HEK293 (cell line): ENCODE measurements around the gene CRABP2.
A peak's percentile ranks its signal among the peaks of the same experiment; 100 is the strongest.

ENCODE experiments used
- CTCF ChIA-PET: fragments of 350-600 bp; formaldehyde crosslinking; extraction: SDS; loops from one replicate; lab custom pipeline; 2021; ENCODE audit warnings: antibody characterized with exemption; lab: Yijun Ruan, JAX
- POLR2A ChIA-PET: fragments of 300-600 bp; formaldehyde crosslinking; extraction: SDS; loops from one replicate; lab custom pipeline; 2020; ENCODE audit warnings: antibody characterized with exemption, inconsistent platforms; lab: Yijun Ruan, JAX
- H3K27ac ChIP-seq: fragments of 200-500 bp; sonication (Bioruptor generic); 2 replicates; pipeline ENCODE4 v1.5.1; 2014; ENCODE audit warnings: low read depth, low read length, control low read depth, inconsistent platforms; ENCODE audit errors: extremely low read depth
- H3K36me3 ChIP-seq, 2 experiments: fragments of 200-500 bp in 1 of 2; sonication (Bioruptor generic) in 1 of 2; 1 replicate in 1 of 2; 2 replicates in 1 of 2; pipeline ENCODE4 v1.5.1; 2014 to 2017; ENCODE audit warnings: inconsistent platforms in 2 of 2, low read length in 2 of 2; ENCODE audit not compliant: control insufficient read depth in 2 of 2, insufficient read depth in 1 of 2
- H3K4me1 ChIP-seq: fragments of 200-500 bp; sonication (Bioruptor generic); 2 replicates; pipeline ENCODE4 v1.5.1; 2014; ENCODE audit warnings: mild to moderate bottlenecking, low read length, inconsistent platforms; ENCODE audit not compliant: control insufficient read depth, insufficient read depth
- H3K4me3 ChIP-seq: 2 replicates; pipeline ENCODE4 v1.5.1; 2011; ENCODE audit warnings: low read depth, mild to moderate bottlenecking, control low read depth, low read length, moderate library complexity
- H3K9me3 ChIP-seq: fragments of 200-500 bp; sonication (Bioruptor generic); 2 replicates; pipeline ENCODE4 v1.5.1; 2014; ENCODE audit warnings: low read depth, low read length, inconsistent platforms; ENCODE audit not compliant: control insufficient read depth, insufficient read depth
- GLI4 ChIP-seq: fragments of 450-650 bp; formaldehyde crosslinking; IDR thresholded peaks from 2 replicates; pipeline ENCODE4 v1.5.1; 2016; ENCODE audit warnings: missing biosample characterization, missing genetic modification characterization
- INSM2 ChIP-seq: fragments of 450-650 bp; formaldehyde crosslinking; IDR thresholded peaks from 2 replicates; pipeline ENCODE4 v1.5.1; 2016; ENCODE audit warnings: missing biosample characterization, missing genetic modification characterization
- KLF16 ChIP-seq: fragments of 450-650 bp; formaldehyde crosslinking; IDR thresholded peaks from 2 replicates; pipeline ENCODE4 v1.5.1; 2017; ENCODE audit warnings: missing biosample characterization, missing genetic modification characterization
- PRDM10 ChIP-seq: fragments of 450-650 bp; formaldehyde crosslinking; IDR thresholded peaks from 2 replicates; pipeline ENCODE4 v1.5.1; 2016; ENCODE audit warnings: missing biosample characterization, missing genetic modification characterization
- SP3 ChIP-seq: fragments of 450-650 bp; formaldehyde crosslinking; IDR thresholded peaks from 2 replicates; pipeline ENCODE4 v1.5.1; 2016; ENCODE audit warnings: missing biosample characterization, missing genetic modification characterization
- ZBTB44 ChIP-seq: fragments of 450-650 bp; IDR thresholded peaks from 2 replicates; pipeline ENCODE4 v1.5.1; 2018; ENCODE audit warnings: missing biosample characterization, mild to moderate bottlenecking, missing genetic modification characterization
- ZIC2 ChIP-seq: fragments of 450-650 bp; formaldehyde crosslinking; IDR thresholded peaks from 2 replicates; pipeline ENCODE4 v1.5.1; 2016; ENCODE audit warnings: missing biosample characterization, missing genetic modification characterization
- ZNF18 ChIP-seq: fragments of 450-650 bp; formaldehyde crosslinking; IDR thresholded peaks from 2 replicates; pipeline ENCODE4 v1.5.1; 2016; ENCODE audit warnings: missing biosample characterization, missing genetic modification characterization
- ZNF211 ChIP-seq: fragments of 450-650 bp; formaldehyde crosslinking; IDR thresholded peaks from 2 replicates; pipeline ENCODE4 v1.5.1; 2016; ENCODE audit warnings: low read depth, missing biosample characterization, missing genetic modification characterization
- ZNF292 ChIP-seq: fragments of 450-650 bp; formaldehyde crosslinking; IDR thresholded peaks from 2 replicates; pipeline ENCODE4 v1.5.1; 2016; ENCODE audit warnings: low read depth, missing biosample characterization, missing genetic modification characterization, borderline replicate concordance
- ZNF335 ChIP-seq: fragments of 450-650 bp; formaldehyde crosslinking; conservative IDR thresholded peaks from 2 replicates; pipeline ENCODE4 v1.5.1; 2016; ENCODE audit warnings: missing biosample characterization, missing genetic modification characterization
- ZNF366 ChIP-seq: fragments of 450-650 bp; formaldehyde crosslinking; conservative IDR thresholded peaks from 2 replicates; pipeline ENCODE4 v1.5.1; 2016; ENCODE audit warnings: missing biosample characterization, missing genetic modification characterization
- ZNF37A ChIP-seq: fragments of 450-650 bp; IDR thresholded peaks from 2 replicates; pipeline ENCODE4 v1.5.1; 2018; ENCODE audit warnings: missing biosample characterization, missing genetic modification characterization
- ZNF433 ChIP-seq: fragments of 450-650 bp; formaldehyde crosslinking; IDR thresholded peaks from 2 replicates; pipeline ENCODE4 v1.5.1; 2016; ENCODE audit warnings: missing biosample characterization, missing genetic modification characterization, low read depth
- ZNF513 ChIP-seq: fragments of 450-650 bp; IDR thresholded peaks from 2 replicates; pipeline ENCODE4 v1.5.1; 2018; ENCODE audit warnings: missing biosample characterization, missing genetic modification characterization
- ZNF549 ChIP-seq: fragments of 450-650 bp; IDR thresholded peaks from 2 replicates; pipeline ENCODE4 v1.5.1; 2018; ENCODE audit warnings: missing biosample characterization, missing genetic modification characterization, mild to moderate bottlenecking, inconsistent platforms, moderate library complexity
- ZNF623 ChIP-seq: fragments of 450-650 bp; formaldehyde crosslinking; IDR thresholded peaks from 2 replicates; pipeline ENCODE4 v1.5.1; 2016; ENCODE audit warnings: missing biosample characterization, missing genetic modification characterization
- ZNF639 ChIP-seq: fragments of 450-650 bp; formaldehyde crosslinking; IDR thresholded peaks from 2 replicates; pipeline ENCODE4 v1.5.1; 2016; ENCODE audit warnings: missing biosample characterization, missing genetic modification characterization
- ZNF645 ChIP-seq: fragments of 450-650 bp; formaldehyde crosslinking; IDR thresholded peaks from 2 replicates; pipeline ENCODE4; 2016; ENCODE audit warnings: missing biosample characterization, missing genetic modification characterization
- ZNF707 ChIP-seq: fragments of 450-650 bp; formaldehyde crosslinking; IDR thresholded peaks from 2 replicates; pipeline ENCODE4 v1.5.1; 2016; ENCODE audit warnings: missing biosample characterization, missing genetic modification characterization
- ZNF791 ChIP-seq: fragments of 450-650 bp; formaldehyde crosslinking; IDR thresholded peaks from 2 replicates; pipeline ENCODE4 v1.5.1; 2016; ENCODE audit warnings: missing biosample characterization, missing genetic modification characterization
- ZNF830 ChIP-seq: fragments of 450-650 bp; IDR thresholded peaks from 2 replicates; pipeline ENCODE4 v1.5.0; 2018; ENCODE audit warnings: missing biosample characterization, missing genetic modification characterization, low read depth, mild to moderate bottlenecking, moderate library complexity
- ZSCAN16 ChIP-seq: fragments of 450-650 bp; formaldehyde crosslinking; IDR thresholded peaks from 2 replicates; pipeline ENCODE4 v1.5.1; 2016; ENCODE audit warnings: missing biosample characterization, missing genetic modification characterization
- ZSCAN23 ChIP-seq: fragments of 450-650 bp; formaldehyde crosslinking; IDR thresholded peaks from 2 replicates; pipeline ENCODE4 v1.5.1; 2016; ENCODE audit warnings: missing biosample characterization, missing genetic modification characterization

CRABP2 gene

GRCh38 chr1:156676820-156677615 is 28.4 kb downstream of the CRABP2 start, which contains the start of gene NES:
Gene NES (minus strand): TSS chr1:156677407. CDS start chr1:156677264, 143 bp downstream.
- Histone ChIP-seq H3K27ac (no peak within 1 kb of the TSS), H3K4me3 (peak within 1 kb of the TSS; percentile 23), H3K9me3 (no peaks in the 10 kb centered on the region), H3K36me3 (peaks cover 0 to 16% of the 10 kb centered on the region in 2 experiments; a peak in 1 of 3 replicates), H3K4me1 (no peaks in the 10 kb centered on the region)
- ChIA-PET POLR2A (interaction anchor here (0.5 to 2.2 kb wide), 8 partner anchors 12 to 146 kb away, joined by 3 to 20 read pairs (median 4); partner anchors contain the start of genes ISG20L2 and METTL25B), CTCF (interaction anchor here (0.5 to 21.1 kb wide), 15 partner anchors 14 to 1539 kb away, joined by 3 to 564 read pairs (median 5); partner anchors contain the start of genes CRABP2, HAPLN2, ISG20L2 and METTL25B)
- TF ChIP-seq ZNF366: no peak
- TF ChIP-seq ZNF211 (tag by site-specific recombination): no peak
- peak; percentile 88 for TF ChIP-seq ZNF18 (tag by site-specific recombination)
- no peak for TF ChIP-seq ZNF549 (tag by site-specific recombination)
- no peak for TF ChIP-seq ZSCAN16 (tag by site-specific recombination)
- TF ChIP-seq KLF16 (tag by site-specific recombination): 0 out of 2 replicates have a peak, but pooled peaks have one; percentile 56
- no peak for TF ChIP-seq ZNF623 (tag by site-specific recombination)
- TF ChIP-seq ZIC2 (tag by site-specific recombination): no peak
- no peak for TF ChIP-seq ZNF292 (tag by site-specific recombination)
- no peak for TF ChIP-seq ZNF433 (tag by site-specific recombination)
- TF ChIP-seq ZNF707 (tag by site-specific recombination): no peak
- TF ChIP-seq ZNF37A (tag by site-specific recombination): no peak
- no peak for TF ChIP-seq ZNF830 (tag by site-specific recombination)
- no peak for TF ChIP-seq PRDM10
- no peak for TF ChIP-seq ZBTB44
- TF ChIP-seq ZNF335: no peak
- no peak for TF ChIP-seq ZNF513 (tag by site-specific recombination)
- TF ChIP-seq GLI4: no peak
- no peak for TF ChIP-seq ZNF639 (tag by site-specific recombination)
- TF ChIP-seq ZSCAN23 (tag by site-specific recombination): no peak
- no peak for TF ChIP-seq ZNF791 (tag by site-specific recombination)
- TF ChIP-seq SP3: peak; percentile 83
- TF ChIP-seq ZNF645: no peak
- no peak for TF ChIP-seq INSM2 (tag by site-specific recombination)
